Measurements from ENCODE around the gene ARHGAP22.

The ARHGAP22 gene

GRCh38 chr10:48517482-48517881 lies 87.4 kb downstream of the ARHGAP22 start:
- DNase-seq (ENCODE audit: extremely low read depth in 1 of 2, low read depth in 1 of 2), result no peak

- DNase-seq (ENCODE audit: extremely low read depth in 1 of 2, low read depth in 1 of 2), result no peak
These were observed 88.0 kb downstream of the ARHGAP22 start for GRCh38 chr10:48516911-48517310.

DNA sequence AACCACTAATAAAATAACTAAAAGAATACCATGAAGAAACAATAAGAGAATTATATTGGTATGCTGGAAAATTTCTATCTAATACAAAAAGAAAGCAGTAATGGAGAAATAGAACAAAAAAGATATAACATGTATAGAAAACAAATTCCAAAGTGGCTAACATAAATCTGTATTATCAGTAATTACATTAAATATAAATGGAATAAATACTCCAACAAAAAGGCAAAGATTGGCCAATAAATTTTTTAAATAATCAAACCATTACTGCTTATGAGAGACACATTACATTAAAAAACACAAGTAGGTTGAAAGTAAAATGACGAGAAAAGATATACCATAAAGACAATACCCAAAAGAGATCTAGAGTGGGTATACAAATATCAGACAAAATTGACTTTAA lies 90.0 kb downstream of the ARHGAP22 start:
- no peak for DNase-seq (ENCODE audit: extremely low read depth in 1 of 2, low read depth in 1 of 2)

DNA sequence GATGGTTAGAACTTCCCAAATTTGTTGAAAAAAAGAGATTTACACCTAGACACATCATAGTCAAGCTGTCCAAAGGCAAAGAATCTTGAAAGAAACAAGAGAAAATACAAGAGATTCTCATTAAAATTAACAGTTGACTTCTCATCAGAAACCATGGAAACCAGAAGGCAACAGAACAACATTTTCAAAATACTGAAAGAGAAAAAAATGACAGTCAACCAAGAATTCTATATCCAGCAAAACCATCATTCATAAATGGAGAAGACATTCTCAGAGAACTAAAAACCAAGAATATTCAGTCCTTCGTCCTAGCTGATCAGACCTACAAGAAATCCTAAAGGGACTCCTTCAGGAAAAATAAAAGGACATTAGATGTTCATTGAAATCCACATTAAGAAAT lies 90.6 kb downstream of the ARHGAP22 start:
- no peak for DNase-seq (ENCODE audit: extremely low read depth in 1 of 2, low read depth in 1 of 2)

GRCh38 chr10:48512861-48513260 lies 92.0 kb downstream of the ARHGAP22 start:
- no peak for DNase-seq (ENCODE audit: extremely low read depth in 1 of 2, low read depth in 1 of 2)

DNA sequence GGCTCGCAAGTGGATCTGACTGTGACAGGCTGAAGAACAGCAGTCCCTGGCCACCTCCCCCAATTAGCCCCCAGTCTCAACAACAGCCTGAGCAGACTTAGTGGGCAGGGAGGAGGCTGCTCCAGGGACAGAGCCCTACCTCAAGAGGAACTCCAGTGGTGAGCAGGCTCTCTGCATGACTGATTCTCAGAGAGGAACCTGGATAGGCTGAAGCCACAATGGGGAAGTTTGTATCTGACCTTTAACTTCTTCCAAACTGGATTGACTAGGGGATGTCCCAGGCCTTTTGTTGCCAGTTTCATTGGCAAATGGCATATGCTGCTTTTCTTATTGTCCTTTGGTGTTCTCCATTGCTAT lies 93.0 kb downstream of the ARHGAP22 start:
- DNase-seq (ENCODE audit: extremely low read depth in 1 of 2, low read depth in 1 of 2), result no peak

GRCh38 chr10:48511066-48511874 lies 93.6 kb downstream of the ARHGAP22 start:
- no peak for DNase-seq (ENCODE audit: extremely low read depth in 1 of 2, low read depth in 1 of 2)

DNA sequence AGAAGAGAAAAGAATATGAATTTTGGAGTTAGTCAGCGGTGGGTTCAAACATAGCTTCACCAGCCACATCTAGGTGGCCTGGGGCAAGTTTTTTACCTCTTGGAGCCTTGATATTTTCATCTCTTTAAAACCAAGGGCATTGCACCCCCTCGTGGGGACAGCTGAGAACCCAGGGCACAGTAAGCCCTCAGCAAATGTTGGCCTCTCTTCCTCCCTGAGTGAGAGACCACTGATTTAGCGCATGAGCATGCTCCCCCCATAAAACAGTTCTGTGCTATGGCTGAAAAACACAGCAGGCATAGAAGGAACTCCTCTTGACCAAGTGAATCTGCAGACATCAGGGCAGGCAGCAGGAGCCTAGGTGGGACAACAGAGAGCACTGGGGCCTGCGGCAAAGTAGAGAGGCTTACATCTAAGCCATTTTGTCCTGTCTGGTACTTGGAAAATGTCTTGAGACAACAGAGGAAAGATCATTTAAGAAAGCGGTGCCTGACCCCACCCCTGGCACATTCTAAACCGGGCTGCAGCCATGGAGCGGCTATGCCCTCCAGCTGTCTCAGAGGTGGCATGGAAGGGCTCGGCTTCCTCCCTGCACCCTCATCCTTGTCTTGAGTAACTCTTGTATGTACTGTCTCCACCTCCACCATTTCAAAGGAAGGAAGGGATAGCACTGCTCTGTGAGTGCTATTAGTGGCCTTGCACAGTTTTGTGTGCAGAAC lies 94.7 kb downstream of the ARHGAP22 start:
- DNase-seq (ENCODE audit: extremely low read depth in 1 of 2, low read depth in 1 of 2), result no peak

DNA sequence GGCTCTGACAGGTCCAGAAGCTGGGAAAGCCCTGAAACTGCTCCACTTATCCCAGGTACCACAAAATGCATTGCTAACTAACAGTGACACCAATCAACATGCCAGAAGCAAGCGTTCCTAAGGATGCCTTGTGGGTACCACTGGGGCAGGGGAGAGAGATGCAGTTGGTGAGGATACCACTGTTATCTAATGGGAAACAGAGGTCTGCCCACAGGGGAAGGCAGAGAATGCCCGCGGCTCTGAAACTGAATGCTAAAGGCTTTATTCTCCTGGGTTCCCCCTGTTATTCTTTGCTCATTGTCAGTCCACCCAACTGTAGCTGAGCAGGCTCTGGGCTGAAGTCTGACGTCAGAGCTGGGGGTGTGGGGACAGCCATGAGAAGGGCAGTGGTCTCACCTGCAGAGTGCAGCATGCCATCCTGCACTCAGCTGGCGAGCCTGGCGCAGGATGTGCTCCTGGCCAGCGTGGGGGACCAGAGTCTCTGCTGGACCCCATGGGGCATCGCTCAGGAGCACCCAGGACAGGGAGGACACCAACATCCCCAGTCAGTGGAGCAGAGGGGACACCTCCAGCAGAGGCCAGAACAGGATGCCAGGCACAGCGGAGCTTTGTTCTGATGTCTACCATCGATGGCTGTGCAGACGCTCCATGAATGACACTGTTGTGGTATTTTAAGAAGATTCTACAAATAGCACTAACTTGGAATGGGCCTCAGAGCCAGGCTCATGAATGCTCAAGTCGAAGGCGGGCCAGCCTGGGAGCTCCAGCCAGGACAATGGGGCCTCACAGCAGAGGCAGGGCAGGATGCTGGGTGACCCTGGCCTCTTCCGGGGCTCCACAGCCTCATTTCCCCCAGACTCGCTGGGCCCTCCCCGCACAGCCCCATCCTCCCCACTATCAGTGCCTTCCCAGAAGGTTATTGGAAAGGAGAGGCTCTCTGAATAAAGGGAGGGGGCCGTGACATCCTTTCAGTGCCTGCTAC lies 95.8 kb downstream of the ARHGAP22 start:
- no peak for DNase-seq (ENCODE audit: extremely low read depth in 1 of 2, low read depth in 1 of 2)

DNA sequence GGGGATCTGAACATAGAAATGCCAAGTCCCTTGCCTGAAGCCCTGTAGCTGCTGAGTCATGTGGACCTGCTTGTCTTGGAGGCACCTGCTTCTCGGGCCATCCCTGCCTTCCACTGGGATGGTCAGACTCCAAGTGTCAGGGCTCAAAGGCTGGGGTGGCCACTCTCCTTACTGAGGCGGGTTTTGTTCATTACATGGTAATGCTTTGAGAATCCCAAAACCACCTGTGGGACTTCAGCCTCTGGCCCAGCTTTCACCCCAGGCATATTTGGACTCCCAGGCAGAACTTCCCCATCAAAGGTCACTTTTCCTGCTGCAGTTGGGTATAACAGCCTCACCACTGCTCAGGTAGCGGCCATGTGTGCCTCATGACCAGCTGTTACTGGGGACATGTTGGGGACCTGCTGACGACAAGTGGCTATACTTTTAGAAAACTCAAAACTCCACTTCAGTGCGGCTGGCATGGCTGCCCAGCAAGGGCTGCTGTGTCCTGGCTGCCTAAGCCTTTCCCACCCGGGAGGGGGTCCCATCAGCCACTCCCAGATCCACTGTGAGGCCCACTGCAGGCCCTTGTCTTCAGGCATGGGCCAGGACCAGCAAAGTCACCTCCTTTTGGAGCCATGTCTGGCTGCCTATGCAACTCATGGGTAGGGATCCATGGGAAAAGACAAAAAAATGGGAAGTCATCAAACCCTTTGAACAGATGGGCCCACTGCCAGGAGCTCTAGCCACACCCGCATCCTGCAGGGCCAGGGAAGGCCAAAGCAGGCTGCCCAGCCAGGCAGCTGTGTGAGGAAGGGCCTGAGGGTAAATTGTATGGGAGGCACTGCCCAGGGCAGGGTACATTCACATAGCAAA lies 96.7 kb downstream of the ARHGAP22 start:
- DNase-seq (ENCODE audit: extremely low read depth in 1 of 2, low read depth in 1 of 2), result no peak

DNA sequence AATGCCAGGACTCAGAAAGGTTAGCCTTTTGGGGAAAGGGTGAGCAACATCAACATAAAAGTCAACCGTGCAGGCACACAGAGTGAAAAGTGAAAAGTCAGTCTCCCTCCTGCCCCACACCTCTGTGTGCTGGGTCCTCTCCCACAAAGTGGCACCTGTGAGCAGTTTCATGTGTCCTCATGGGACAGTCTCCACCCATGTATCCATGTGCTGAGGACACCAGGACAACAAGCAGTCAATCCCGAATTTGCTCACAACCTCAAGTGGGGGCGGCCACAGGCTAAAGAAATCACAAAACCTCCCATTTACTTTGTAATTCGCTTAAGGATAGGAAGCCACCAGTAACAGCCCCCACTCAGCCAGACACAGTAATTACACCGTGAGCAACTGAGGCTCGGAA lies 97.4 kb downstream of the ARHGAP22 start:
- DNase-seq (ENCODE audit: extremely low read depth in 1 of 2, low read depth in 1 of 2), result no peak

- no peak for DNase-seq (ENCODE audit: extremely low read depth in 1 of 2, low read depth in 1 of 2)
These were observed 98.5 kb downstream of the ARHGAP22 start for GRCh38 chr10:48506147-48506917.

DNA sequence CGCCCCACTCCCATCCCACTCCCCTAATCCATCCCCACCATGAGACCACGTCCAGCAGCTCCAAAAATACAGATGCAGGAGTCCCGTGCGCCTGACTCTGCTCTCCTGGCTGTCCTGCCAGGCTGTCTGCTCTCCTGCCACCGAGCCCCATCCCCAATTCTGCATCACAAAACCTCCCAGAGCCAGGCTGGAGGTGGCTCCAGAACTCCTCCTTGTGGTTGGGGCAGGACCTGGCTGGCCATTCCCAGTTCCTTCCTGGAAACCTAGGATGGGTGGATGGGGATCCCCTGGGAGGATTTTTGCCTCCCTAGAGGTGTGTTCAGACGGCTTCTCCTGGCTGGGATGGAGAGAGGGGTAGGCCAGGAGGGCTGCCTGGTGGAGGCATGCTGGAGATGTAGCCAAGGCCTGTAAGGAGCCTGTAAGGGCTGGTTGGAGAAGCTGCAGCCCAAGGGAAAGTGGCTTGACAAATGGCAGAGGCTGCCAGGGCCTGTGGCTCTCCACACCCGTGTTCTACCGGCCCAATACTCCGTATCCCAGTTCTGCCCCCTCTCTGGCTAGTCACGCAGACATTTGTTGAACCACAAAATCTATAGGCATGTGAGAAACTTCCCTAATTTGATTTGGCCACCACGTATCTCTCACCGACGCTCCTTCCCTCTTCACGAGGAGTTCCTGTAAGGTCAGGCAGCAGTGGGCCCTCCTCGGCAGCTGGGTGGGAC lies 99.3 kb downstream of the ARHGAP22 start:
- DNase-seq (ENCODE audit: extremely low read depth in 1 of 2, low read depth in 1 of 2), result no peak

- no peak for DNase-seq (ENCODE audit: extremely low read depth in 1 of 2, low read depth in 1 of 2)
These were observed 100.6 kb downstream of the ARHGAP22 start for GRCh38 chr10:48504141-48504885.

- DNase-seq (ENCODE audit: extremely low read depth in 1 of 2, low read depth in 1 of 2), result no peak
These were observed 101.5 kb downstream of the ARHGAP22 start for GRCh38 chr10:48503293-48503911.

- no peak for DNase-seq (ENCODE audit: extremely low read depth in 1 of 2, low read depth in 1 of 2)
These were observed 102.1 kb downstream of the ARHGAP22 start for GRCh38 chr10:48502791-48503190.

- DNase-seq (ENCODE audit: extremely low read depth in 1 of 2, low read depth in 1 of 2), result no peak
These were observed 102.8 kb downstream of the ARHGAP22 start for GRCh38 chr10:48501787-48502771.

Measured in activated CD8-positive, alpha-beta memory T cell treated with anti-CD3 and anti-CD28 coated beads for 1 hour (primary cell).